ENCODE measurements around the gene NPAS2.
A peak's percentile ranks its signal among the peaks of the same experiment; 100 is the strongest.

The NPAS2 gene

GRCh38 chr2:100820273-100820522, 259 bp downstream of the NPAS2 start:
- Histone ChIP-seq H3K4me2 (ENCODE audit: low read length) (peak overlapping the region; percentile 15), H2BK5ac (ENCODE audit: low read length) (no peak overlapping the region), H2AK5ac (ENCODE audit: low read length) (no peak overlapping the region), H3K27ac (ENCODE audit: low read depth, low read length) (no peak overlapping the region), H4K8ac (ENCODE audit: low read depth, low read length) (no peak overlapping the region), H3K4ac (ENCODE audit: low read depth, low read length) (no peak overlapping the region), H2BK15ac (replicated peaks; ENCODE audit: low read depth) (no peak overlapping the region), H3K18ac (ENCODE audit: low read length) (peak overlapping the region; percentile 3), H3K9ac (ENCODE audit: low read length) (no peak overlapping the region), H2BK120ac (ENCODE audit: low read depth, low read length) (no peak overlapping the region), H3K4me1 (ENCODE audit: control insufficient read depth, low read depth, low read length) (no peaks in the 10 kb centered on the region), H3K36me3 (ENCODE audit: control insufficient read depth, insufficient read depth, low read length) (no peaks in the 10 kb centered on the region), H3K79me1 (ENCODE audit: low read length) (no peaks in the 10 kb centered on the region), H4K5ac (ENCODE audit: low read length) (no peak overlapping the region), H3K56ac (ENCODE audit: low read length) (peak overlapping the region; percentile 0), H3K27me3 (ENCODE audit: insufficient read depth, low read length, poor library complexity) (peaks cover 27% of the 10 kb centered on the region), H3K79me2 (ENCODE audit: control insufficient read depth, insufficient read depth, low read length) (no peaks in the 10 kb centered on the region), H3K4me3 (ENCODE audit: low read length) (peak overlapping the region; percentile 7), H3K23ac (ENCODE audit: low read length) (no peak overlapping the region)
- no CpG with 5 or more reads among the region's 43 CpGs for WGBS (ENCODE audit: extremely low coverage, insufficient coverage, low lambda C conversion rate)
- no peak for DNase-seq

- no peak overlapping the region for H4K8ac ChIP-seq (ENCODE audit: low read depth, low read length)
- no peak overlapping the region for H2BK15ac ChIP-seq (replicated peaks; ENCODE audit: low read depth)
- H3K4ac ChIP-seq (ENCODE audit: low read depth, low read length), result no peak overlapping the region
- no peaks in the 10 kb centered on the region for H3K36me3 ChIP-seq (ENCODE audit: control insufficient read depth, insufficient read depth, low read length)
- peak overlapping the region; percentile 0 for H3K56ac ChIP-seq (ENCODE audit: low read length)
- no peak overlapping the region for H3K27ac ChIP-seq (ENCODE audit: low read depth, low read length)
- H3K18ac ChIP-seq (ENCODE audit: low read length), result peak overlapping the region; percentile 3
- peak overlapping the region; percentile 15 for H3K4me2 ChIP-seq (ENCODE audit: low read length)
- no CpG with 5 or more reads among the region's 60 CpGs for WGBS (ENCODE audit: extremely low coverage, insufficient coverage, low lambda C conversion rate)
- H2BK5ac ChIP-seq (ENCODE audit: low read length), result no peak overlapping the region
- no peaks in the 10 kb centered on the region for H3K79me2 ChIP-seq (ENCODE audit: control insufficient read depth, insufficient read depth, low read length)
- no peaks in the 10 kb centered on the region for H3K4me1 ChIP-seq (ENCODE audit: control insufficient read depth, low read depth, low read length)
- H3K9ac ChIP-seq (ENCODE audit: low read length), result peak overlapping the region; percentile 39
- no peaks in the 10 kb centered on the region for H3K79me1 ChIP-seq (ENCODE audit: low read length)
- H4K5ac ChIP-seq (ENCODE audit: low read length), result no peak overlapping the region
- peak overlapping the region; percentile 12 for H3K4me3 ChIP-seq (ENCODE audit: low read length)
- no peak overlapping the region for H3K23ac ChIP-seq (ENCODE audit: low read length)
- DNase-seq, result no peak
- H2BK120ac ChIP-seq (ENCODE audit: low read depth, low read length), result no peak overlapping the region
- H3K27me3 ChIP-seq (ENCODE audit: insufficient read depth, low read length, poor library complexity), result peaks cover 27% of the 10 kb centered on the region
- no peak overlapping the region for H2AK5ac ChIP-seq (ENCODE audit: low read length)
These were observed 750 bp downstream of the NPAS2 start for GRCh38 chr2:100820523-100821254.

GRCh38 chr2:100821255-100821910, 1.4 kb downstream of the NPAS2 start:
- no peak overlapping the region for H3K4me3 ChIP-seq (ENCODE audit: low read length)
- peaks cover 27% of the 10 kb centered on the region for H3K27me3 ChIP-seq (ENCODE audit: insufficient read depth, low read length, poor library complexity)
- no peak overlapping the region for H3K4ac ChIP-seq (ENCODE audit: low read depth, low read length)
- H4K5ac ChIP-seq (ENCODE audit: low read length), result no peak overlapping the region
- DNase-seq, result no peak
- H2BK5ac ChIP-seq (ENCODE audit: low read length), result no peak overlapping the region
- H3K4me1 ChIP-seq (ENCODE audit: control insufficient read depth, low read depth, low read length), result no peaks in the 10 kb centered on the region
- no peak overlapping the region for H3K18ac ChIP-seq (ENCODE audit: low read length)
- no peak overlapping the region for H4K8ac ChIP-seq (ENCODE audit: low read depth, low read length)
- no peak overlapping the region for H3K23ac ChIP-seq (ENCODE audit: low read length)
- no peak overlapping the region for H2BK15ac ChIP-seq (replicated peaks; ENCODE audit: low read depth)
- no peak overlapping the region for H3K9ac ChIP-seq (ENCODE audit: low read length)
- H2BK120ac ChIP-seq (ENCODE audit: low read depth, low read length), result no peak overlapping the region
- H3K79me2 ChIP-seq (ENCODE audit: control insufficient read depth, insufficient read depth, low read length), result no peaks in the 10 kb centered on the region
- H3K79me1 ChIP-seq (ENCODE audit: low read length), result no peaks in the 10 kb centered on the region
- no peak overlapping the region for H2AK5ac ChIP-seq (ENCODE audit: low read length)
- H3K36me3 ChIP-seq (ENCODE audit: control insufficient read depth, insufficient read depth, low read length), result no peaks in the 10 kb centered on the region
- WGBS (ENCODE audit: extremely low coverage, insufficient coverage, low lambda C conversion rate), result no CpG with 5 or more reads among the region's 14 CpGs
- H3K56ac ChIP-seq (ENCODE audit: low read length), result no peak overlapping the region
- H3K4me2 ChIP-seq (ENCODE audit: low read length), result no peak overlapping the region
- H3K27ac ChIP-seq (ENCODE audit: low read depth, low read length), result no peak overlapping the region

GRCh38 chr2:100821911-100822265, 1.9 kb downstream of the NPAS2 start:
- Histone ChIP-seq H3K4me1 (ENCODE audit: control insufficient read depth, low read depth, low read length) (no peaks in the 10 kb centered on the region), H2BK15ac (replicated peaks; ENCODE audit: low read depth) (no peak overlapping the region), H3K4me3 (ENCODE audit: low read length) (no peak overlapping the region), H3K56ac (ENCODE audit: low read length) (no peak overlapping the region), H4K8ac (ENCODE audit: low read depth, low read length) (no peak overlapping the region), H2BK120ac (ENCODE audit: low read depth, low read length) (no peak overlapping the region), H3K27me3 (ENCODE audit: insufficient read depth, low read length, poor library complexity) (peaks cover 27% of the 10 kb centered on the region), H3K27ac (ENCODE audit: low read depth, low read length) (no peak overlapping the region), H3K23ac (ENCODE audit: low read length) (no peak overlapping the region), H3K18ac (ENCODE audit: low read length) (no peak overlapping the region), H2BK5ac (ENCODE audit: low read length) (no peak overlapping the region), H2AK5ac (ENCODE audit: low read length) (no peak overlapping the region), H3K36me3 (ENCODE audit: control insufficient read depth, insufficient read depth, low read length) (no peaks in the 10 kb centered on the region), H4K5ac (ENCODE audit: low read length) (no peak overlapping the region), H3K79me1 (ENCODE audit: low read length) (no peaks in the 10 kb centered on the region), H3K4ac (ENCODE audit: low read depth, low read length) (no peak overlapping the region), H3K79me2 (ENCODE audit: control insufficient read depth, insufficient read depth, low read length) (no peaks in the 10 kb centered on the region), H3K4me2 (ENCODE audit: low read length) (no peak overlapping the region), H3K9ac (ENCODE audit: low read length) (no peak overlapping the region)
- DNase-seq, result no peak
- WGBS (ENCODE audit: extremely low coverage, insufficient coverage, low lambda C conversion rate), result no CpG with 5 or more reads among the region's 9 CpGs

GRCh38 chr2:100822587-100823248, 2.8 kb downstream of the NPAS2 start:
- Histone ChIP-seq H3K27me3 (ENCODE audit: insufficient read depth, low read length, poor library complexity) (peaks cover 27% of the 10 kb centered on the region), H3K18ac (ENCODE audit: low read length) (no peak overlapping the region), H3K27ac (ENCODE audit: low read depth, low read length) (no peak overlapping the region), H3K36me3 (ENCODE audit: control insufficient read depth, insufficient read depth, low read length) (no peaks in the 10 kb centered on the region), H3K56ac (ENCODE audit: low read length) (no peak overlapping the region), H3K23ac (ENCODE audit: low read length) (no peak overlapping the region), H3K4ac (ENCODE audit: low read depth, low read length) (no peak overlapping the region), H3K9ac (ENCODE audit: low read length) (no peak overlapping the region), H2BK120ac (ENCODE audit: low read depth, low read length) (no peak overlapping the region), H3K4me1 (ENCODE audit: control insufficient read depth, low read depth, low read length) (no peaks in the 10 kb centered on the region), H2AK5ac (ENCODE audit: low read length) (no peak overlapping the region), H4K8ac (ENCODE audit: low read depth, low read length) (no peak overlapping the region), H3K79me1 (ENCODE audit: low read length) (no peaks in the 10 kb centered on the region), H3K4me3 (ENCODE audit: low read length) (no peak overlapping the region), H3K79me2 (ENCODE audit: control insufficient read depth, insufficient read depth, low read length) (no peaks in the 10 kb centered on the region), H2BK5ac (ENCODE audit: low read length) (no peak overlapping the region), H2BK15ac (replicated peaks; ENCODE audit: low read depth) (no peak overlapping the region), H3K4me2 (ENCODE audit: low read length) (no peak overlapping the region), H4K5ac (ENCODE audit: low read length) (no peak overlapping the region)
- DNase-seq, result no peak
- WGBS (ENCODE audit: extremely low coverage, insufficient coverage, low lambda C conversion rate), result no CpG with 5 or more reads among the region's 9 CpGs

Measured in mesendoderm (in vitro differentiated cells).